ENCODE data around the gene DMD. TPM values are rescaled to one million over a fixed set of nuclear protein-coding genes. Genes with fewer than 3 reads are reported as not detected.

The DMD gene
- total RNA-seq, 3 donors from 2014 or later (not counting 1 experiment from before 2014, with no cell fraction given) = not detected

DNA sequence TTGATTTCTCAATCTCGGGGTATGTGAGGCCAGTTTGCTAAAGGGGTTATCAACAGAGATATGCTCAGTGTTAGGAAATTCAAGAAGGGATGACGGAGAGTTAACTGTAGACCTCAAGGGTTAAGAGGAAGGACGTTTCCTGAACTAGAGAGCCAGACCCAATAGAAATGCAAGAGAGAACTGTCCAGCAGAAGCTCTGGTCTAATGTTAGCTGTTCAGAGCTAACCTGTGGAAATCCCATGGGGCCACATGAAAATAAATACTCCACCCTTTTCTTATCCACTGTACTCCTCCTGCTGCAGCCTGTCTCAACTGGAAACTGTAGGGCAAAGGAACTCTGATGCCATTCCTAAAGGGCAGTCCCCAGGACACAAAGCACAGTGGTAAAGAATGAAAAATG lies 274.3 kb downstream of the DMD start:
- Histone ChIP-seq H3K4me1 (ENCODE audit: control insufficient read depth, insufficient read depth, low read length) (no peaks in the 10 kb centered on the region), H3K9me3 (ENCODE audit: control insufficient read depth, insufficient read depth, low read length) (no peaks in the 10 kb centered on the region), H3K27me3 (ENCODE audit: control insufficient read depth, insufficient read depth, low read length) (no peaks in the 10 kb centered on the region), H3K27ac (ENCODE audit: low read length) (no peak overlapping the region), H3K4me3 (ENCODE audit: low read length) (no peak overlapping the region), H3K36me3 (ENCODE audit: control insufficient read depth, insufficient read depth, low read length) (no peaks in the 10 kb centered on the region)
- intact Hi-C loops (cut with micrococcal nuclease) = no loop called here
- H3K27me3 Mint-ChIP-seq (ENCODE audit: low read depth in 2 of 2) = no peaks in the 10 kb centered on the region
- TF ChIP-seq CTCF (IDR thresholded peaks at IDR 0.05) = no peak
- no peak overlapping the region for H3K4me3 Mint-ChIP-seq
- no peak for ATAC-seq
- no peak for DNase-seq
- whole genome bisulfite sequencing (ENCODE audit: insufficient coverage) = 47% methylated on average over 2 of the region's 3 CpGs
- peaks cover 4 to 18% of the 10 kb centered on the region in 2 donors for H3K9me3 Mint-ChIP-seq
- no peaks in the 10 kb centered on the region for H3K36me3 Mint-ChIP-seq
- H3K27ac Mint-ChIP-seq = no peak overlapping the region
- H3K4me1 Mint-ChIP-seq = no peaks in the 10 kb centered on the region

DNA sequence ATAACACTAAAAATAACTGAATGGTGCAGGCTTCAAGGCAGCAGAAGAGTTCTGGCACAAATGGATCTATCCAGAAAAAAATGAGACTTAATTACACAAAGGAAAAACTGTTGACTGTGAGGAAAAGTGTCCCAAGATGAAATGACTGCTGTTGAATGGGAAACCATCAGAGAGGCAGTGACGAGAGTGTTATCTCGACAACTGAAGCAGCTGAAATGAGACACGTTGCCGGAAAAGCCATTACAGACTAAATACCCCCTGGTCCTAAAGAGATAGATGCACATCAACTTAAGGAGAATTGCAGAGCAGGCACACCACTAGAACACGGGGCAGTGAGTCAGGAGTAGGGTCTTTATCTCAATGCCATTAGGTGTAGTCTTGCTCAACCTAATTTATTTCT lies 277.8 kb downstream of the DMD start:
- DNase-seq (no peak), ATAC-seq (no peak)
- H3K4me1 Mint-ChIP-seq = no peaks in the 10 kb centered on the region
- H3K36me3 ChIP-seq (ENCODE audit: control insufficient read depth, insufficient read depth, low read length) = no peaks in the 10 kb centered on the region
- H3K4me1 ChIP-seq (ENCODE audit: control insufficient read depth, insufficient read depth, low read length) = no peaks in the 10 kb centered on the region
- 60% methylated on average over 1 of the region's 5 CpGs for WGBS (ENCODE audit: insufficient coverage)
- no peaks in the 10 kb centered on the region for H3K27me3 ChIP-seq (ENCODE audit: control insufficient read depth, insufficient read depth, low read length)
- TF ChIP-seq CTCF (IDR thresholded peaks at IDR 0.05) = no peak
- no peak overlapping the region for H3K27ac ChIP-seq (ENCODE audit: low read length)
- no peak overlapping the region for H3K4me3 Mint-ChIP-seq
- H3K36me3 Mint-ChIP-seq = no peaks in the 10 kb centered on the region
- H3K27ac Mint-ChIP-seq = no peak overlapping the region
- intact Hi-C loops (cut with micrococcal nuclease) = no loop called here
- H3K9me3 Mint-ChIP-seq = peaks cover 4 to 17% of the 10 kb centered on the region in 2 donors
- H3K4me3 ChIP-seq (ENCODE audit: low read length) = no peak overlapping the region
- H3K9me3 ChIP-seq (ENCODE audit: control insufficient read depth, insufficient read depth, low read length) = no peaks in the 10 kb centered on the region
- H3K27me3 Mint-ChIP-seq (ENCODE audit: low read depth in 2 of 2) = no peaks in the 10 kb centered on the region

GRCh38 chrX:32929040-32929439 lies 282.3 kb downstream of the DMD start:
- no peaks in the 10 kb centered on the region for H3K36me3 ChIP-seq (ENCODE audit: control insufficient read depth, insufficient read depth, low read length)
- H3K27me3 Mint-ChIP-seq (ENCODE audit: low read depth in 2 of 2) = no peaks in the 10 kb centered on the region
- no peak for TF ChIP-seq CTCF (IDR thresholded peaks at IDR 0.05)
- H3K9me3 ChIP-seq (ENCODE audit: control insufficient read depth, insufficient read depth, low read length) = no peaks in the 10 kb centered on the region
- intact Hi-C loops (cut with micrococcal nuclease) = no loop called here
- no peaks in the 10 kb centered on the region for H3K4me1 Mint-ChIP-seq
- H3K27ac ChIP-seq (ENCODE audit: low read length) = no peak overlapping the region
- DNase-seq (no peak), ATAC-seq (no peak)
- H3K27ac Mint-ChIP-seq = no peak overlapping the region
- H3K4me1 ChIP-seq (ENCODE audit: control insufficient read depth, insufficient read depth, low read length) = no peaks in the 10 kb centered on the region
- no peaks in the 10 kb centered on the region for H3K36me3 Mint-ChIP-seq
- no peak overlapping the region for H3K4me3 ChIP-seq (ENCODE audit: low read length)
- WGBS (ENCODE audit: insufficient coverage) = 69% methylated on average over 1 of the region's 4 CpGs
- H3K27me3 ChIP-seq (ENCODE audit: control insufficient read depth, insufficient read depth, low read length) = no peaks in the 10 kb centered on the region
- H3K4me3 Mint-ChIP-seq = no peak overlapping the region
- peaks cover 7 to 9% of the 10 kb centered on the region in 2 donors for H3K9me3 Mint-ChIP-seq

DNA sequence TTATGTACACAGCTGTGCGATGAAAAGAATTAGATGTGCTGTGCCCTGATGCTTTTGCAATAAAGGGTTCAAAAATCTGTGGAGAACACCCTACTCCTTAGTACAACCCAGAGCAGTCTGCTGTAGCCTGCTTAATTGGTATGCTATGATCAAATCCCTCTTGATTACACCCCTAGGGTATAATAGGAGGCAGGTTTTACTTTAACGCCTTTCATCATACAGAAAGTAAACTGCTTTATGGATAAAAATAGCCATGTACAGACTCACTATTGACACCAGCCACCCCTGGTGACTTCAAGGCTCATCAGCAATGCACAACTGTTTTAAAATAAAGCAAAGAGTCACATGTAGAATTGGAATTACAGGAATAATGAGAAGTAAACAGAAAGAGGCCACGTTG lies 315.3 kb downstream of the DMD start:
- H3K36me3 ChIP-seq (ENCODE audit: control insufficient read depth, insufficient read depth, low read length) = no peaks in the 10 kb centered on the region
- no peaks in the 10 kb centered on the region for H3K27me3 ChIP-seq (ENCODE audit: control insufficient read depth, insufficient read depth, low read length)
- WGBS (ENCODE audit: insufficient coverage) = 69% methylated on average over 2 of the region's 3 CpGs
- H3K4me1 ChIP-seq (ENCODE audit: control insufficient read depth, insufficient read depth, low read length) = no peaks in the 10 kb centered on the region
- TF ChIP-seq CTCF (IDR thresholded peaks at IDR 0.05) = no peak
- H3K4me3 ChIP-seq (ENCODE audit: low read length) = no peak overlapping the region
- DNase-seq = no peak
- no peak overlapping the region for H3K27ac ChIP-seq (ENCODE audit: low read length)
- no peaks in the 10 kb centered on the region for H3K9me3 ChIP-seq (ENCODE audit: control insufficient read depth, insufficient read depth, low read length)
- H3K4me3 Mint-ChIP-seq = no peak overlapping the region
- no peaks in the 10 kb centered on the region for H3K27me3 Mint-ChIP-seq (ENCODE audit: low read depth in 2 of 2)
- intact Hi-C loops (cut with micrococcal nuclease) = no loop called here
- H3K9me3 Mint-ChIP-seq = peaks cover 0 to 3% of the 10 kb centered on the region in 2 donors
- no peaks in the 10 kb centered on the region for H3K36me3 Mint-ChIP-seq
- no peak for ATAC-seq
- no peak overlapping the region for H3K27ac Mint-ChIP-seq
- H3K4me1 Mint-ChIP-seq = no peaks in the 10 kb centered on the region

All from natural killer cell (primary cell).